ENCODE measurements around the gene DNAJB1. TPM values are rescaled to one million over a fixed set of nuclear protein-coding genes. Genes with fewer than 3 reads are reported as not detected.

The DNAJB1 gene
- total and polyA plus RNA-seq, 10 of the 15 experiments (the other 5 are each of a cell fraction or from before 2014, with no cell fraction given) = 4.8 to 65.8 (median 34.9) TPM

DNA sequence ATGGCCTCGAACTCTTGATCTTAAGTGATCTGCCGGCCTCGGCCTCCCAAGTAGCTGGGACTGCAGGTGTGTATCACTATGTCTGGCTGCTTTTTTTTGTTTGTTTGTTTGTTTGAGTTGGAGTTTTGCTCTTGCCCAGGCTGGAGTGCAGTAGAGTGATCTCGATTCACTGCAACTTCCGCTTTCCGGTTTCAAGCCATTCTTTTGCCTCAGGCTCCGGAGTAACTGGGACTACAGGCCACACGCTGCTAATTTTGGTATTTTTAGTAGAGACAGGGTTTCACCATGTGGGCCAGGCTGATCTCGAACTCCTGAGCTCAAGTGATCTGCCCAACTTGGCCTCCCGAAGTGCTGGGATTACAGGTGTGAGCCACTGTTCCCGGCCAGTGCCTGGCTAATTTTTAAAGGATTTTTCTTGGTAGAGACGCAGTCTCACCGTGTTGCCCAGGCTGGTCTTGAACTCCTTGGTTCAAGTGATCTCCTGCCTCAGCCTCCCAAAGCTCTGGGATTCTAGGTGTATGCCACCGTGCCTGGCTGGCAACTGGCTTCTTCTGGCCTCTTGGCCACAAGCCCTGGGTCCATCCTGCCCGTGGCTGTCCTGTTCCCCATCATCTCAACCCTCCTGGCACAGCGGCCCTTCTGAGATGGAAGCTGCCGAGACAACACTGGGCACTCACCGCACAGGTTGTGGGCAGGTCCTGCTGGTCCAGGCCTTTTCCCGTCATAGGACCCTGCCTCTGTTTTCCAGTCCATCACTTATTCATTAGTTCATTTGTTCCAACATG lies 22.7 kb upstream of the DNAJB1 start:
- Histone ChIP-seq H3K27me3 (replicated peaks in 1 of 2; ENCODE audit: control insufficient read depth in 2 of 2, insufficient read depth in 2 of 2, low read length in 1 of 2) (no peaks in the 10 kb centered on the region), H3K79me2 (ENCODE audit: control insufficient read depth, insufficient read depth, low read length) (peaks cover 1% of the 10 kb centered on the region), H4K20me1 (ENCODE audit: control insufficient read depth, insufficient read depth) (no peaks in the 10 kb centered on the region), H3K27ac (ENCODE audit: control insufficient read depth, insufficient read depth) (no peak overlapping the region), H3K4me3 (no peak overlapping the region), H3K4me2 (ENCODE audit: control insufficient read depth, insufficient read depth) (no peak overlapping the region), H2AFZ (ENCODE audit: control insufficient read depth, low read depth, low read length) (no peak overlapping the region), H3K4me1 (ENCODE audit: control insufficient read depth, insufficient read depth, low read length) (no peaks in the 10 kb centered on the region), H3K9me3 (replicated peaks; ENCODE audit: control insufficient read depth, insufficient read depth, low read length) (no peaks in the 10 kb centered on the region), H3K9ac (ENCODE audit: control insufficient read depth, insufficient read depth, low read length) (no peak overlapping the region), H3K36me3 (ENCODE audit: control insufficient read depth in 2 of 2, insufficient read depth in 2 of 2, low read length in 1 of 2) (no peaks in the 10 kb centered on the region; a peak in 2 of 4 replicates)
- DNase-seq (ENCODE audit: low read depth, low spot score) = no peak
- RAD21 ChIA-PET (ENCODE audit: unreplicated experiment) = no interaction called here
- 98% methylated on average over 19 of the region's 19 CpGs for WGBS (ENCODE audit: insufficient coverage, insufficient replicate concordance, low lambda C conversion rate, missing lambda C conversion rate)
- POLR2A ChIA-PET = no interaction called here
- SMC1A ChIA-PET (ENCODE audit: uncharacterized antibody, unreplicated experiment) = no interaction called here
- CTCF ChIA-PET = interaction anchor here (0.6 kb wide), 1 partner anchor 60 kb away, joined by 3 read pairs; no protein-coding TSS in a partner anchor
- in situ Hi-C loops (cut with MboI) = no loop called here
- BruUV-seq (replicated peaks) = no TSS peak
- intact Hi-C loops (cut with micrococcal nuclease; ENCODE audit: unreplicated experiment) = no loop called here
- TF ChIP-seq SPI1 (IDR thresholded peaks at IDR 0.05; ENCODE audit: borderline replicate concordance, insufficient read depth, low read depth, low read length) (no peak), FOS (IDR thresholded peaks at IDR 0.05; ENCODE audit: borderline replicate concordance, extremely low read depth, insufficient read length) (no peak), TCF3 (IDR thresholded peaks at IDR 0.05; ENCODE audit: borderline replicate concordance, insufficient read depth, low read depth, low read length) (no peak), NFIC (IDR thresholded peaks at IDR 0.05; ENCODE audit: low read depth, low read length) (no peak), POLR2A (IDR thresholded peaks at IDR 0.05; ENCODE audit: low read depth, low read length) (no peak), ETV6 (conservative IDR thresholded peaks at IDR 0.05 in 1 of 2, IDR thresholded peaks at IDR 0.05 in 1 of 2; ENCODE audit: borderline replicate concordance in 1 of 2, low read depth in 1 of 2) (no peak), ASH2L (IDR thresholded peaks at IDR 0.05; ENCODE audit: borderline replicate concordance, low read depth) (no peak)
- TF ChIP-seq, protein P1, sequence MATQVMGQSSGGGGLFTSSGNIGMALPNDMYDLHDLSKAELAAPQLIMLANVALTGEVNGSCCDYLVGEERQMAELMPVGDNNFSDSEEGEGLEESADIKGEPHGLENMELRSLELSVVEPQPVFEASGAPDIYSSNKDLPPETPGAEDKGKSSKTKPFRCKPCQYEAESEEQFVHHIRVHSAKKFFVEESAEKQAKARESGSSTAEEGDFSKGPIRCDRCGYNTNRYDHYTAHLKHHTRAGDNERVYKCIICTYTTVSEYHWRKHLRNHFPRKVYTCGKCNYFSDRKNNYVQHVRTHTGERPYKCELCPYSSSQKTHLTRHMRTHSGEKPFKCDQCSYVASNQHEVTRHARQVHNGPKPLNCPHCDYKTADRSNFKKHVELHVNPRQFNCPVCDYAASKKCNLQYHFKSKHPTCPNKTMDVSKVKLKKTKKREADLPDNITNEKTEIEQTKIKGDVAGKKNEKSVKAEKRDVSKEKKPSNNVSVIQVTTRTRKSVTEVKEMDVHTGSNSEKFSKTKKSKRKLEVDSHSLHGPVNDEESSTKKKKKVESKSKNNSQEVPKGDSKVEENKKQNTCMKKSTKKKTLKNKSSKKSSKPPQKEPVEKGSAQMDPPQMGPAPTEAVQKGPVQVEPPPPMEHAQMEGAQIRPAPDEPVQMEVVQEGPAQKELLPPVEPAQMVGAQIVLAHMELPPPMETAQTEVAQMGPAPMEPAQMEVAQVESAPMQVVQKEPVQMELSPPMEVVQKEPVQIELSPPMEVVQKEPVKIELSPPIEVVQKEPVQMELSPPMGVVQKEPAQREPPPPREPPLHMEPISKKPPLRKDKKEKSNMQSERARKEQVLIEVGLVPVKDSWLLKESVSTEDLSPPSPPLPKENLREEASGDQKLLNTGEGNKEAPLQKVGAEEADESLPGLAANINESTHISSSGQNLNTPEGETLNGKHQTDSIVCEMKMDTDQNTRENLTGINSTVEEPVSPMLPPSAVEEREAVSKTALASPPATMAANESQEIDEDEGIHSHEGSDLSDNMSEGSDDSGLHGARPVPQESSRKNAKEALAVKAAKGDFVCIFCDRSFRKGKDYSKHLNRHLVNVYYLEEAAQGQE (IDR thresholded peaks at IDR 0.05; ENCODE audit: low read depth, low read length) = no peak
- TF ChIP-seq, protein P2, sequence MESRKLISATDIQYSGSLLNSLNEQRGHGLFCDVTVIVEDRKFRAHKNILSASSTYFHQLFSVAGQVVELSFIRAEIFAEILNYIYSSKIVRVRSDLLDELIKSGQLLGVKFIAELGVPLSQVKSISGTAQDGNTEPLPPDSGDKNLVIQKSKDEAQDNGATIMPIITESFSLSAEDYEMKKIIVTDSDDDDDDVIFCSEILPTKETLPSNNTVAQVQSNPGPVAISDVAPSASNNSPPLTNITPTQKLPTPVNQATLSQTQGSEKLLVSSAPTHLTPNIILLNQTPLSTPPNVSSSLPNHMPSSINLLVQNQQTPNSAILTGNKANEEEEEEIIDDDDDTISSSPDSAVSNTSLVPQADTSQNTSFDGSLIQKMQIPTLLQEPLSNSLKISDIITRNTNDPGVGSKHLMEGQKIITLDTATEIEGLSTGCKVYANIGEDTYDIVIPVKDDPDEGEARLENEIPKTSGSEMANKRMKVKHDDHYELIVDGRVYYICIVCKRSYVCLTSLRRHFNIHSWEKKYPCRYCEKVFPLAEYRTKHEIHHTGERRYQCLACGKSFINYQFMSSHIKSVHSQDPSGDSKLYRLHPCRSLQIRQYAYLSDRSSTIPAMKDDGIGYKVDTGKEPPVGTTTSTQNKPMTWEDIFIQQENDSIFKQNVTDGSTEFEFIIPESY (IDR thresholded peaks at IDR 0.05) = no peak
- FAIRE-seq = no peak
- no peak for ATAC-seq
